GM18526 (cell line): ENCODE results near the gene CXCR6.

Experiments
- POLR2A ChIP-seq: IDR thresholded peaks from 3 replicates; pipeline ENCODE4 v1.6.1; 2011; ENCODE audit not compliant: insufficient read length; ENCODE audit errors: extremely low read depth

CXCR6 gene

GRCh38 chr3:45985532-45986302 lies 42.5 kb downstream of the CXCR6 start:
- TF ChIP-seq POLR2A, result no peak

- TF ChIP-seq POLR2A, result no peak
Measured at GRCh38 chr3:45986303-45986982, 43.2 kb downstream of the CXCR6 start.

DNA sequence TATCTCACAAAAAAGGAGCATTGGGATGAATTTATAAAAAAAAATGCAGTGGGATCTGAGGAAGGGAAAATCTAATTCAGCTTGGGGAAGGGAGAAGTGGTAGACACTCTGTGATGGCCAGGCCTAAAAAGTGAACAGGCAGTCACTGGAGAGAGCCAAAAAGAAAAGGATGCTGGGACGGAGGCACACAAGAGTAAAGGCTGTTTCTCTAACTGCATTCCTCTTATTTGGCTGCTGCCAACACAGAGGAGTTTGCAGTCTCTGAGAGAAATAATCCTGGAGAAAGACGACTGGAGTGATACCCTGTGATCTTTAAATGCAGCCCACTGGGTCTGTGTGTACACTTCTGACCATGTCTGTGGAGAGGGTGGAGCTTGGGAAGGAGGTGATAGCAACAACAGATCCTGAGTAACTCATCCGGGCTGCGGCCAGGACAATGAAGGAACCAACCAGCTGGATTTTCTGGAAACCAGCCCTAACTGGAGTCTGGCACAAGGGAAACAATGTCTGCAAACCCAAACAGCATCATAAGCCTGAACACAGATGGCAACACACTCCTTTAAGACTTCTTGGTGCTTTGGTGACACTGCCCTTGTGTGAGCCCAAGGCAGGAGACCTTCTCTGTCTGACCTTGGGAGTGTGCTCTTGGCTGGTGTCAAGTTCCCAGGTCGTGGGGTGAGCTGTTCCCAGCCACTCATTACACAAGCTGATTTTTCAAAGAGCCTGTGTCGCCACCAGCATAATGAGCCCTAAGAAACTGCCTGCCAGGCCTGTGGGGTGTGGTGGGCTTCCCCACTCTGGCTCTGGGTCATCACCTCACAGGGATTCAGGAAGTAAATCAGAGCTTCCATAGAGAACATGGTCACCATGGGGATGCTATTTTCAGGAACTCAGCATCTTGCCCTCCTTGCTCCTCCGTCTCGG lies 44.4 kb downstream of the CXCR6 start:
- no peak for TF ChIP-seq POLR2A

DNA sequence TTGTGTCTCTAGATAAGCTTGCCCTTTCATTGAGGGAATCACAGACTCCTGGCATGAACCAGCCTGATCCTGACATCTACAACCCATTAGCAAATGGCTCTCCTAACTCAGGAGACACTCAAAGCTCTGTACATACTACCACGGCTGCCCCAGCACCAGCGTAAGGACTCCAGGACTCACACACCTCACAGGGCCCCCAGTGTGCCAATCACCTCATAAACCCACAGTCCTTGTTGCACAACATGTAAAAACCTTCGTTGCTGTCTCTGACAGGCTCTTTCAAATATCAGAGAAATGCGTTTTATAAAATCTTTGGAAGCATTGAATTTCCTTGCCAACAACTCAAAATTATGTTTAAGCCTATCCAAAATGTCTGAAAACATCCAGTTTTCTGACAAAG lies 45.1 kb downstream of the CXCR6 start:
- TF ChIP-seq POLR2A, result no peak

GRCh38 chr3:45988804-45989203 lies 45.5 kb downstream of the CXCR6 start:
- TF ChIP-seq POLR2A, result no peak

DNA sequence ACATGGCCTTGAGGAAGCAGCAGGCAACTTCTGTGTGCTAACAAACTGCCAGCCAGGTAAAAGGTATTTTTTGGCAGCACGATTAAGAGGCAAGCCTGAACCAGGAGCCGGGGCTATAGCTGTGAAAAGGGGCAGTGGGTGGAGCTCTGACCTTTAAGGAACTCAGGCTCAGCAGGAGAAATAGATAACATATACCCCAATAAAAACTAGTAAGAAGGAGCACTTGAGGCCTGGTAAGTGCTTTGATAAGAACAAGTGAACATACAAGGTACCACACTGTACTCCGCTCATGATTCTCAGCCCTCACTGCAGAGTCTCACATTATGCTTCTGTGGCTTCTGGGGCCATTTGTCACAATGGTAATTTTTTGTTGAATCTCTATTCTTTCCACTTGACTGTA lies 46.9 kb downstream of the CXCR6 start:
- no peak for TF ChIP-seq POLR2A

GRCh38 chr3:45991341-45991740 lies 48.1 kb downstream of the CXCR6 start:
- TF ChIP-seq POLR2A, result no peak

DNA sequence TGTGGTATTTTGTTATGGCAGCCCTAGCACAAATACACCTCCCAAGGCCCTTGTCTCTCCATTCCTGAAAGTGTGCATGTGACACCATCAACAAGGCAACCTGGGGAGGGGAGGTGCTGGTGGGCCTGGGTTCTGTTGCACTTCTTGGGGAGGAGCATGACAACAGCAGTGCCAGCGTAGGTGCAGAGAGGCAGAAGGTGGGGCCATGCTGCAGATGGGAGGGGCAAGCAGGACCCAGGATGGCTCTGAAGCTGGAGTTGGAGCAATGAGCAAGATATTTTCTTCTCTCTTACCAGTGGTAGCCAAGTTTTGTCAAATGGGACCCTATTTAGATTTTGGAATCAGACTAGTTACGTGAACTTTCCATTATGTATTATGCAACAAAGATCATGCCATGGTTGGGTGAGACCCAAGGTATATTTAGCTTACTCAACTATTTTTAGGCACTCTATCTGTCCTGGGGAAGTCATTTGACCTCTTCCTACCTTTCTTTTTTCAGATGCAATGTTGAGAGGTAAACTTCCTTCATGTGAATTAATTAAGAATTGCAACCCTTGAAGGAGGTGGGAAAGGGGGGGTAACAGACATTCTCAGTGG lies 49.0 kb downstream of the CXCR6 start:
- TF ChIP-seq POLR2A, result no peak

- TF ChIP-seq POLR2A, result no peak
Measured at GRCh38 chr3:45992821-45993221, 49.6 kb downstream of the CXCR6 start.

- TF ChIP-seq POLR2A, result no peak
Measured at GRCh38 chr3:45993421-45994027, 50.3 kb downstream of the CXCR6 start.

DNA sequence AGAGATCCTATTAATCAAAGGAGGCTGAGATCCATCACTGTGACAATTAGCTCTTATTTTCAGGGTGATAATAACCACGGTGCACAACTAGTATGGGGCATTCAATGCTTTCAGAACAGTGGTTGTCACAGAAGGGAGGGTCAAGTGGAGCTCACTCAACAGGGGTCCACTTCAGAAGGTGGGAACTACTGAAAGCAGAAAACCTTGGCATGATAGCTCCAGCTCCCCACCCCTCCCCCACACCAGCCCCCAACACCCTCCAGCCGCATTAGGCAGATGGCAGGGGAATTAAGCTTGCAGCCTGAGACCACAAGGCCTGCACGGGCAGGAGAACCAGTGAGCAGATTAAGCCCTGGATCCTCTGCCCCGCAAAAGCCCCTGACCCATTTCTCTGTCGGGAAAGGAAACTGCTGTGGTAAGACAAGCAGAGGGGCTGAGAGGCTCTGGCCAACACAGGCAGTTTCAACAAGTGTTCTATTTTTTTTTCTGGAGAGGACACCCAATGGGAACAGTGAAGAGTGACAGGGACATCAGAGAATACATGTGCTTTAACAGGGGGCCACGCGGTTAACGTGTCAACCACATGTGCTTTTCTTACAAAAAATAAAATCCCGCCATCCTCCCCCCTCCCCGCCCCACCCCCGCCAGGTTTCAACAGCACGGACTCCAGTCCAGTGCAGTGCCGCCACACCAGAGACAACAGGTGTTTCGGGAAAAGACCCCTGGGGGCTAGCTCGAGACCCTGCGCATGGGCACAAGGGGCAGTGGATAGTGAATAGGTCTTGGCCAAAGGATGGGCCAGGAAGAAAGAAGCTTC lies 51.4 kb downstream of the CXCR6 start:
- TF ChIP-seq POLR2A, result no peak

- peak; percentile 75 for TF ChIP-seq POLR2A
Measured at GRCh38 chr3:45995236-45996192, 52.2 kb downstream of the CXCR6 start, which contains the start of gene FYCO1. FYCO1 (minus strand) TSS chr3:45995824; CDS start chr3:45984910, 10,914 bp downstream.

DNA sequence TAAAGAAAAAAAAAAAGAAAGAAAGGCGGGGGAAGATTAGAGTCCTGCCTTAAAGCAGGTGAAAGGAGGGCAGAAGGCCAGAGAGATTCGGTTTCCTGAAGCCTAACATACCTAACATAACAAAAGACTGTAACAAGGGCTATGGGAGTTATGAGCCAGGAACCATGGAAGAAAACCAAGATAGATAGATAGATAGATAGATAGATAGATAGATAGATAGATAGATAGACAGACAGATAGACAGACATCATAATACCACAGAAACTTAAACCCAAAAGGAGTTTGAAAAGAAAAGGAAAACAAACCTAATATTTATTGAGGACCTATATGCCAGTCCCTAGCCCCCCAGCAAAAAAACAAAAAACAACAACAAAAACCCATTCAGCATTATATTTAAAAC lies 54.7 kb downstream of the CXCR6 start:
- TF ChIP-seq POLR2A, result no peak
